ENCODE data around the gene SSBP2.

The SSBP2 gene

GRCh38 chr5:81755320-81755719 lies 4.4 kb upstream of the SSBP2 start:
- no peak overlapping the region for H3K4me3 ChIP-seq (replicated peaks; ENCODE audit: insufficient read depth, low read length)
- no peak overlapping the region for H3K27ac ChIP-seq (replicated peaks)
- DNase-seq (ENCODE audit: low read depth in 1 of 2, low spot score in 1 of 2): no peak
- TF ChIP-seq SPI1 (IDR thresholded peaks at IDR 0.05; ENCODE audit: borderline replicate concordance, low read depth) (no peak), GABPA (IDR thresholded peaks at IDR 0.05; ENCODE audit: low read depth) (no peak), CTCF (IDR thresholded peaks at IDR 0.05; ENCODE audit: insufficient read depth, low read length) (no peak), POLR2AphosphoS5 (IDR thresholded peaks at IDR 0.05; ENCODE audit: low read depth) (no peak), REST (IDR thresholded peaks at IDR 0.05; ENCODE audit: insufficient replicate concordance, low read depth) (no peak)
- H3K27me3 ChIP-seq (ENCODE audit: insufficient read depth, poor library complexity, severe bottlenecking): no peaks in the 10 kb centered on the region

GRCh38 chr5:81754621-81755020 lies 3.7 kb upstream of the SSBP2 start:
- Histone ChIP-seq H3K27ac (replicated peaks) (no peak overlapping the region), H3K4me3 (replicated peaks; ENCODE audit: insufficient read depth, low read length) (no peak overlapping the region), H3K27me3 (ENCODE audit: insufficient read depth, poor library complexity, severe bottlenecking) (no peaks in the 10 kb centered on the region)
- TF ChIP-seq GABPA (IDR thresholded peaks at IDR 0.05; ENCODE audit: low read depth): no peak
- TF ChIP-seq CTCF (IDR thresholded peaks at IDR 0.05; ENCODE audit: insufficient read depth, low read length): no peak
- no peak for TF ChIP-seq SPI1 (IDR thresholded peaks at IDR 0.05; ENCODE audit: borderline replicate concordance, low read depth)
- TF ChIP-seq REST (IDR thresholded peaks at IDR 0.05; ENCODE audit: insufficient replicate concordance, low read depth): no peak
- TF ChIP-seq POLR2AphosphoS5 (IDR thresholded peaks at IDR 0.05; ENCODE audit: low read depth): no peak
- DNase-seq (ENCODE audit: low read depth in 1 of 2, low spot score in 1 of 2): no peak

- DNase-seq (ENCODE audit: low read depth in 1 of 2, low spot score in 1 of 2): no peak
- Histone ChIP-seq H3K27me3 (ENCODE audit: insufficient read depth, poor library complexity, severe bottlenecking) (no peaks in the 10 kb centered on the region), H3K4me3 (replicated peaks; ENCODE audit: insufficient read depth, low read length) (no peak overlapping the region), H3K27ac (replicated peaks) (no peak overlapping the region)
- no peak for TF ChIP-seq REST (IDR thresholded peaks at IDR 0.05; ENCODE audit: insufficient replicate concordance, low read depth)
- TF ChIP-seq SPI1 (IDR thresholded peaks at IDR 0.05; ENCODE audit: borderline replicate concordance, low read depth): no peak
- no peak for TF ChIP-seq POLR2AphosphoS5 (IDR thresholded peaks at IDR 0.05; ENCODE audit: low read depth)
- TF ChIP-seq CTCF (IDR thresholded peaks at IDR 0.05; ENCODE audit: insufficient read depth, low read length): no peak
- TF ChIP-seq GABPA (IDR thresholded peaks at IDR 0.05; ENCODE audit: low read depth): no peak
Measured at GRCh38 chr5:81753429-81753828, 2.5 kb upstream of the SSBP2 start.

Data from HL-60 (cell line).